HG03139 (cell line): ENCODE results near the gene DBNL.

Source experiments
- ATAC-seq: cut with Tn5 transposase; IDR thresholded peaks from one replicate; pipeline ENCODE4 v1.9.1; 2021; ENCODE audit not compliant: unreplicated experiment

DBNL gene

DNA sequence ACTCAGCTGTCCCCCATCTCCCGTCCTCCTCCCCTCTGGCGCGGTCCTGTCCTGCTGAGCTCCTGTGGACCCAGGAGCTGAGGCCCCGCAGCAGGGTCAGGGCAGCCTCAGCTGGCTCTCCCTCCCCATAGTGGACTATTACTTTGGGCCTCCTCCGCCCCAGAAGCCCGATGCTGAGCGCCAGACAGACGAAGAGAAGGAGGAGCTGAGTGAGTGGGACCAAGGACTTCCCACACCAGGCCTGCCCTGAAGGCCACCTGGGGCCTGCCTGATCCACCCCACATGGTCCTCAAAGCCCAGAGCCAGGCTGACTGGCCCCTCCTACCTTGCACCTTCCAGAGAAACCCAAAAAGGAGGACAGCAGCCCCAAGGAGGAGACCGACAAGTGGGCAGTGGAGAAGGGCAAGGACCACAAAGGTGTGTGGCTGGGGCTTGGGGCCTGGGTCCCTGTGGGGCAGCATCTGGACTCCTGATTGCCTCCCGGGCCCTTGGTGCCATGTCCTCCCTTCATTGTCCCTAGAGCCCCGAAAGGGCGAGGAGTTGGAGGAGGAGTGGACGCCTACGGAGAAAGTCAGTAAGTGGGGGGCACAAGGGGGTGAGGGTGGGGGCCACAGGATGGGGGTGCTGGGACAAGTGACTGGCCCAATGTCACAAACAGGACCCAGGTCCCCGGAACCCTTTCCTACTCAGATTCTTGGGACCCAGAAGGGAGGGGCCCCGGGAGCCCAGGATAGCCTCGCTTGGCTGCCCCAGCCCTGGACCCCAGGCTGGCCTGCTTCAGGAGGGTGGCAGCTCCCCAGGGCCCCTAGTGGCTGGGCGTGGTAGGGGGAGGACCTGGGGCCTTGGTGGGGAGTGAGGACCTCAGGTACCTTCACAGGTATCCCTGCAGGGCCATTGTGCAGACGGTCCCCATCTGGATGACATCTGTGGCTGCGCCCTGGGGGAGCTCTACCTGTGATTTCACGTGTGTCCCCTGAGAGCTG lies 64.6 kb downstream of the DBNL start:
- no peak for ATAC-seq

DNA sequence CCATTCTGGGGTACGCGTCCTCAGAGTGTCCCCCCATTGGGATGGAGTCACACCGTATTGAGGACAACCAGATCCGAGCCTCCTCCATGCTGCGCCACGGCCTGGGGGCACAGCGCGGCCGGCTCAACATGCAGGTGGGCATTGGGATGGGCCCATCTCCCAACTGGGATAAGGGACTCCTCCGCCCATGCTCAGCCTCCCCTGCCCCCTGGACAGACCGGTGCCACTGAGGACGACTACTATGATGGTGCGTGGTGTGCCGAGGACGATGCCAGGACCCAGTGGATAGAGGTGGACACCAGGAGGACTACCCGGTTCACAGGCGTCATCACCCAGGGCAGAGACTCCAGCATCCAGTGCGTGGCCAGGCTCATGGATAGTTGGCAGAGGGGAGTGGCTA lies 65.5 kb downstream of the DBNL start:
- ATAC-seq, result no peak

DNA sequence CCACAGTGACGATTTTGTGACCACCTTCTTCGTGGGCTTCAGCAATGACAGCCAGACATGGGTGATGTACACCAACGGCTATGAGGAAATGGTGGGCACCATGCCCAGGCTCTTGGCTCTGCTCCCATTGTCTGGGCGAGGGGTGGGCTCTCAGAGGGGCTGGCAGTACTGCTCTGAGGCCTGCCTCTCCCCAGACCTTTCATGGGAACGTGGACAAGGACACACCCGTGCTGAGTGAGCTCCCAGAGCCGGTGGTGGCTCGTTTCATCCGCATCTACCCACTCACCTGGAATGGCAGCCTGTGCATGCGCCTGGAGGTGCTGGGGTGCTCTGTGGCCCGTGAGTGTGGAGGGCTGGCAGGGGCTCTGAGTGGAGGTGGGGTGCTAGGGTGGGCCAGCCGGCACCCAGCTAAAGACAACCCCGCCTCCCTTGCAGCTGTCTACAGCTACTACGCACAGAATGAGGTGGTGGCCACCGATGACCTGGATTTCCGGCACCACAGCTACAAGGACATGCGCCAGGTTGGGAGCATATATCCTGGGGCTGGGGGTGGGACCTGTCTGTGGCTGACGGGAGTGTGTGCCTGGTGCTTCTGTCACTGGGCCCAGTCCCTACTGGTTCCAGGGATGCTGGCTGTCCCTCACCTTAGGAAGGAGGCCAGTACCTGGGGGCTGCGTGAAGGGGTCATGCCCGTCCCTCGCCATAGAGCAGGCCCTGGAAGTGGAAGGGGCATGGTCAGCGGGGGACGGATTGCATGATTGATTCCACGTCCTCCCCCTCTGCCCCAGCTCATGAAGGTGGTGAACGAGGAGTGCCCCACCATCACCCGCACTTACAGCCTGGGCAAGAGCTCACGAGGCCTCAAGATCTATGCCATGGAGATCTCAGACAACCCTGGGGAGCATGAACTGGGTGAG lies 66.5 kb downstream of the DBNL start:
- no peak for ATAC-seq
